Common myeloid progenitor, CD34-positive (primary cell): ENCODE results near the gene LCN10.
"Not testable (repeated sequence)": the region's sequence is repeated elsewhere in the genome, so short reads cannot be mapped to it uniquely, and the experiment has no call there.

ENCODE experiments used
- CTCF ChIA-PET: fragments of 350-600 bp; sonication (Branson Sonifier 250); formaldehyde crosslinking; loops from one replicate; lab custom pipeline; 2021; ENCODE audit warnings: antibody characterized with exemption; lab: Charles Lee
- POLR2A ChIA-PET: fragments of 350-600 bp; sonication (Branson Sonifier 250); formaldehyde crosslinking; loops from one replicate; lab custom pipeline; 2021; ENCODE audit warnings: antibody characterized with exemption; lab: Charles Lee
- DNase-seq, 3 donors: peaks; one replicate each; pipeline versions ENCODE4 v3.0.0 to v3.0.0-alpha.2; 2013
- H3K27ac ChIP-seq, 2 experiments: 1 replicate in 1 of 2; 2 replicates in 1 of 2; pipeline ENCODE4 v1.7.0; 2013; ENCODE audit warnings: inconsistent platforms in 2 of 2, low read length in 2 of 2, mild to moderate bottlenecking in 2 of 2, low read depth in 1 of 2, moderate library complexity in 1 of 2; ENCODE audit not compliant: severe bottlenecking in 2 of 2, insufficient read depth in 1 of 2, poor library complexity in 1 of 2
- H3K27me3 ChIP-seq, 5 experiments: replicated peaks in 2 of 5; 1 replicate in 3 of 5; 2 replicates in 2 of 5; pipeline versions ENCODE4 v1.6.1 to v1.7.0; 2013; ENCODE audit warnings: low read length in 4 of 5, mild to moderate bottlenecking in 2 of 5, moderate library complexity in 2 of 5, inconsistent platforms in 1 of 5; ENCODE audit not compliant: insufficient read depth in 5 of 5, control insufficient read depth in 4 of 5
- H3K36me3 ChIP-seq, 4 experiments: 1 replicate in 2 of 4; 2 replicates in 2 of 4; pipeline versions ENCODE4 v1.6.1 to v1.7.0; 2013; ENCODE audit warnings: low read length in 3 of 4, control low read depth in 1 of 4, mild to moderate bottlenecking in 1 of 4; ENCODE audit not compliant: control insufficient read depth in 4 of 4, insufficient read depth in 4 of 4
- H3K4me1 ChIP-seq, 4 experiments: 1 replicate in 3 of 4; 2 replicates in 1 of 4; pipeline versions ENCODE4 v1.6.1 to v1.7.1; 2013; ENCODE audit warnings: low read length in 3 of 4, mild to moderate bottlenecking in 3 of 4, control low read depth in 1 of 4, inconsistent platforms in 1 of 4, moderate library complexity in 1 of 4; ENCODE audit not compliant: control insufficient read depth in 4 of 4, insufficient read depth in 4 of 4; ENCODE audit errors: control extremely low read depth in 1 of 4
- H3K4me3 ChIP-seq, 7 experiments: 1 replicate in 4 of 7; 2 replicates in 3 of 7; pipeline versions ENCODE4 v1.5.1 to v1.7.0; 2013; ENCODE audit warnings: mild to moderate bottlenecking in 7 of 7, low read length in 6 of 7, moderate library complexity in 6 of 7, inconsistent platforms in 2 of 7, low read depth in 2 of 7, control low read depth in 1 of 7; ENCODE audit not compliant: insufficient read depth in 4 of 7, control insufficient read depth in 1 of 7; ENCODE audit errors: extremely low read depth in 1 of 7
- H3K9me3 ChIP-seq, 5 experiments: 1 replicate in 4 of 5; 2 replicates in 1 of 5; pipeline versions ENCODE4 v1.6.1 to v1.7.1; 2013; ENCODE audit warnings: low read length in 4 of 5, mild to moderate bottlenecking in 2 of 5, inconsistent platforms in 1 of 5, low read depth in 1 of 5, moderate library complexity in 1 of 5; ENCODE audit not compliant: control insufficient read depth in 4 of 5, insufficient read depth in 2 of 5; ENCODE audit errors: control extremely low read depth in 1 of 5
- whole genome bisulfite sequencing: methylation state at CpG from one replicate; pipeline ENCODE4 v1.1.5; 2013; ENCODE audit not compliant: insufficient coverage; 5-methylcytosine and 5-hydroxymethylcytosine counted together

LCN10 gene

DNA sequence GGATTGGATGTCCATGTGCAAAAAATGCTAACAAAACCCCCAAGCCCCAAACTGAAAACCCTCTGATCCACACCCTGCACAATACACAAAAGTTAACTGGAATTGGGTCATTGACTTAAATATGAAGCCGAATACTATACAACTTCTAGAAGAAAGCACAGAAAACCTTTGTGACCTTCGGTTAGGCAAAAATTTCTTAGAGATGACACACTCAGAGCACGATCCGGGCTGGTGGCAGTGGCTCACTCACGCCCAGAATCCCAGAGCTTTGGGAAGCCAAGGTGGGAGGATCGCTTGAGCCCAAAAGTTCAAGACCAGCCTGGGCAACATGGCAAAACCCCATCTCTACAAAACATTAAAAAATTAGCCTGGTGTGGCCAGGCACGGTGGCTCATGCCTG, 32.2 kb downstream of the LCN10 start:
- Histone ChIP-seq H3K4me3 (no peak overlapping the region), H3K36me3 (peaks cover 0 to 2% (median 0%) of the 10 kb centered on the region in 4 experiments), H3K27me3 (no peaks in the 10 kb centered on the region), H3K9me3 (no peaks in the 10 kb centered on the region), H3K4me1 (peaks cover 0 to 42% (median 39%) of the 10 kb centered on the region in 4 experiments), H3K27ac (no peak overlapping the region)
- POLR2A ChIA-PET: no interaction called here
- no peak for DNase-seq
- CTCF ChIA-PET: no interaction called here
- WGBS: 95% methylated on average over 5 of the region's 7 CpGs

DNA sequence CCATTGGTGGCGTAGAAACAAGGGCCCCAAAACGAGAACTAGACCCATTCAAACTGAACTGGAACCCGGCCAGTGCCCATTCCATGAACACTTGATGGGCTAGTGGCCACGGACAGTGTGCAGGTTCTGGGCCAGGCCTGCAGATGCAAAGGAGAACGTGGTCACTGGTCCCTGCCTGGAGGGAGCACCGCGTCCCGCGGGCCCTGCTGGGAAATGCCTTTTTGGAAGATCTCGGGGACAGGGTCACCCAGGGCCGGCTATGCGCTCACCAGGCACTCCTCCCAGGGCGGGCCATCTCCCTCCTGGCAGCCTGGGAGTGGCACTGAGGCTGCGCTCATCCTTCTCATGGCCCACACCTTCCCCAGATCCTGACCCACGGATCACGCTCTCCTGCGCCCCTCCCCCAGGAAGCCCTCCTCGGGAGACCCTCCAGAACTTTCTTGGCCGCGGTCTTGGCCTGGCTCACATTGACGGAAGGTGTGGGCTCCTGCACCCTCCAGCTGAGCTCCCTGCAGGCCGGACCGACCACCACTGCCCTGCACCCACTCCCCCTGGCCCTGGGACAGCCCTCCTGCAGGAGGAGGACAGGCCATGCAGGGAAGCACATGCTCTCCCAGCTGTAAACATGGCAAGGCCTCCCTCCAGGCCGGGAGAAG, 33.2 kb downstream of the LCN10 start:
- WGBS: 94% methylated on average over 22 of the region's 24 CpGs
- ChIA-PET CTCF (no interaction called here), POLR2A (interaction anchor here (0.6 to 2.0 kb wide), 2 partner anchors 9 to 19 kb away, joined by 3 to 5 read pairs; no protein-coding TSS in a partner anchor)
- H3K4me3 ChIP-seq: no peak overlapping the region
- H3K27ac ChIP-seq: no peak overlapping the region
- no peak for DNase-seq
- H3K9me3 ChIP-seq: no peaks in the 10 kb centered on the region
- H3K4me1 ChIP-seq: peaks cover 0 to 40% (median 37%) of the 10 kb centered on the region in 4 experiments
- no peaks in the 10 kb centered on the region for H3K36me3 ChIP-seq
- no peaks in the 10 kb centered on the region for H3K27me3 ChIP-seq

DNA sequence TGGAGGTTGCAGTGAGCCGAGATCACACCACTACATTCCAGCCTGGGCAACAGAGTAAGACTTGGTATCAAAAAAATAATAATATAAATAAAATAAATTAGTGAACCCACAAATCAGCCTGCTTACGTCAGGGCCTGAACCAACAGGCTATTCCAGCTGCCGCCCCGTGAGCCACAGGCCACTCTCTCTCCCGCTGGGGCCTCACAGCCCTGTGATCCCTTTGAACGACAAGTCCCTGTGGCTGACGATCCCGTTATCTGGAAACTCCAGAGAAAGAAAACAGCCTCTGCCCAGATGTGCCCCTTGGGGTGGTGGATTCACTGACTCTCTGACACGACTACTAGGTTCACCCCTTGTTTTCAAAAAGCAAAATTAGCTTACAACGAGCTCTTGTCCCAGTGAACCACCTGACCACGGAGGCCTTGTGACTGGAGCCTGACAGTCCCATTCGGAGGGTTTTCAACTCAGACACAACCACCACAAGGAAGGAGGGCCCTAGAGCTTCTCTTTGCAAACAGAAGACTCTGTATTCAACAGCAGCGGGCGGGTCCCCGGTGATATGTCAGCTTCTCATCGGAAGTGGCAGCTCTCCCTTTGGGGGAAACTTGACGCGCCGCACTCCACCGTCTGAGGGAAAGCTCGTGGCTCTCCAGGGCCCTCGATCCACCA, 34.8 kb downstream of the LCN10 start:
- Histone ChIP-seq H3K4me3 (no peak overlapping the region), H3K9me3 (no peaks in the 10 kb centered on the region), H3K4me1 (peaks cover 0 to 40% (median 37%) of the 10 kb centered on the region in 4 experiments), H3K27ac (peak overlapping the region in 1 of 2 experiments; percentile 14), H3K36me3 (no peaks in the 10 kb centered on the region), H3K27me3 (no peaks in the 10 kb centered on the region)
- ChIA-PET CTCF (interaction anchor here (0.8 to 1.6 kb wide), 6 partner anchors 10 to 222 kb away, joined by 3 to 5 read pairs (median 3); no protein-coding TSS in a partner anchor), POLR2A (interaction anchor here (1.1 to 2.0 kb wide), 2 partner anchors 11 to 20 kb away, joined by 3 to 5 read pairs; no protein-coding TSS in a partner anchor)
- 88% methylated on average over 18 of the region's 22 CpGs for WGBS
- no peak for DNase-seq

DNA sequence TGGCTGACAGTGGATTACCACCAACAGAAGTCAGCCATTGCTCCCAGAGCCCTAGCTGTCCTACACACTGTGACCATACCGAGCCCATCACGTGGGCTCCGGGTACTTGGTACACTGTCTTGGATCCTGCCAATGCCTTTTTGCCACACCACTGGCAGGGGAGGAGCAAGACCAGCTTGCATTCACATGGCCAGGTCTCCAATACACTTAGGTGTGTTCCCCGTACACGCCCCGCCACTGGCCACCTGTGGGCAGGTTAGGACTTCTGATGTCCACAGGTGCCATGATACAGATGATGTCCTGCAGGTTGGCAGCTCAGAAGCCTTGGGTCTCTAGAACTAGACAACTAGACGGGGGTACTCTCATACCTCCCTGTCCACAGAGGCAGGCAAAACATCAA, 35.7 kb downstream of the LCN10 start:
- Histone ChIP-seq H3K27ac (no peak overlapping the region), H3K4me1 (peaks cover 2 to 46% (median 44%) of the 10 kb centered on the region in 4 experiments), H3K27me3 (no peaks in the 10 kb centered on the region), H3K9me3 (no peaks in the 10 kb centered on the region), H3K4me3 (no peak overlapping the region), H3K36me3 (no peaks in the 10 kb centered on the region)
- WGBS: 96% methylated on average over 7 of the region's 7 CpGs
- CTCF ChIA-PET: interaction anchor here (1.5 to 1.6 kb wide), 3 partner anchors 12 to 20 kb away, joined by 3 to 5 read pairs (median 3); no protein-coding TSS in a partner anchor
- POLR2A ChIA-PET: interaction anchor here (0.9 kb wide), 1 partner anchor 21 kb away, joined by 3 read pairs; no protein-coding TSS in a partner anchor
- DNase-seq: no peak

DNA sequence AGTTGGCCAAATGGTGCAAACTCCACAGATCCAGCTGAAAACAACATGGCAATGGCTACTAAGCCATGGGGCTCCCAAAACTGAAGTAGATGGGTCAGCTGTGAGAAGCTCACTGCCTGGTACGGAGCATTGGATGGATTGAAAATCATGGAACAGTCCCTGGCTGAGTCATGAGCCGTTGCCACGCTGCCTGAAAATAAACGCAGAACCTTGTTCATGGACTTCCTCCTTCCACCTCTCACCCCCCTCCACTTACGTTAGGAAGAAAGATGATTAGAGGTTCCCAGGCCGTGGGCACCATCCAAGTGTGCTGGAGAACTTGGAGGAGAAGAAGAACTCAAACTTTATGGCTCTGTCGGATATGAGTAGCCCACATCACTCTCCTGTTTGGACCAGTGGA, 37.2 kb downstream of the LCN10 start:
- Histone ChIP-seq H3K27ac (no peak overlapping the region), H3K27me3 (no peaks in the 10 kb centered on the region), H3K9me3 (no peaks in the 10 kb centered on the region), H3K4me1 (peaks cover 2 to 51% (median 51%) of the 10 kb centered on the region in 4 experiments), H3K36me3 (no peaks in the 10 kb centered on the region), H3K4me3 (peak overlapping the region in 1 of 7 experiments; percentile 2)
- WGBS: 44% methylated on average over 3 of the region's 7 CpGs
- ChIA-PET CTCF (interaction anchor here (0.6 to 1.6 kb wide), 6 partner anchors 8 to 39 kb away, joined by 3 to 4 read pairs (median 3); no protein-coding TSS in a partner anchor), POLR2A (interaction anchor here (1.3 to 1.6 kb wide), 2 partner anchors 8 to 21 kb away, joined by 3 to 9 read pairs; no protein-coding TSS in a partner anchor)
- peak in 2 of 3 donors; percentile 62 to 69 for DNase-seq

DNA sequence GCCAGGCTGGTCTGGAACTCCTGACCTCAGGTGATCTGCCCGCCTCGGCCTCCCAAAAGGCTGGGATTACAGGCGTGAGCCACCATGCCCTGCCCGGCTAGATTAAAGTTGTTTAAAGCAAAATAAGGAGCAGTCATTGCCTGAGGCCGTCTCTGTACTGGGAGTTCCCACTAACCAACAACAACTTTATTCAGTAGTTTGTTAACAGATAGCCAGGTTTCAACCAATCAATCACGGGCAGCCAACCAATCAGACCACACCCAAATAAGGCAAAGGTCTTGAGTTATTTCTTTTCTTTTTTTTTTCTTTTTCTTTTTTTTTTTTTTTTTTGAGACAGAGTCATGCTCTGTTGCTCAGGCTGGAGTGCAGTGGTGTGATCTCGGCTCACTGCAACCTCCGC, 38.0 kb downstream of the LCN10 start:
- WGBS: 95% methylated on average over 7 of the region's 8 CpGs
- not testable (repeated sequence) for H3K4me3 ChIP-seq, H3K27ac ChIP-seq, H3K36me3 ChIP-seq, H3K9me3 ChIP-seq, DNase-seq, H3K27me3 ChIP-seq
- peaks cover 2 to 58% (median 57%) of the 10 kb centered on the region in 4 experiments for H3K4me1 ChIP-seq
- CTCF ChIA-PET: interaction anchor here (0.6 to 1.2 kb wide), 2 partner anchors 11 to 38 kb away, joined by 3 read pairs; no protein-coding TSS in a partner anchor
- POLR2A ChIA-PET: interaction anchor here (0.5 to 1.6 kb wide), 3 partner anchors 9 to 496 kb away, joined by 3 to 9 read pairs (median 4); partner anchors contain the start of gene TPRN
